ENCODE results near the gene COA7. TPM values are rescaled to one million over a fixed set of nuclear protein-coding genes. Genes with fewer than 3 reads are reported as not detected.
A peak's percentile ranks its signal among the peaks of the same experiment; 100 is the strongest.
"Not testable (repeated sequence)": the region's sequence is repeated elsewhere in the genome, so short reads cannot be mapped to it uniquely, and the experiment has no call there.

COA7 gene
- total RNA-seq, 1 experiment from 2014 or later: 20.7 TPM

- H2AFZ ChIP-seq: peak overlapping the region; percentile 77
- H3K4me1 ChIP-seq (replicated peaks; ENCODE audit: insufficient read depth): peaks cover 13% of the 10 kb centered on the region
- no TSS peak for BruUV-seq (replicated peaks)
- no peak overlapping the region for H3K27ac ChIP-seq
- no peaks in the 10 kb centered on the region; the same call in 1 of the 2 replicates for H3F3A ChIP-seq (ENCODE audit: insufficient read depth, low read depth)
- no peaks in the 10 kb centered on the region for H3K9me2 ChIP-seq (ENCODE audit: insufficient read depth)
- no peak for DNase-seq
- intact Hi-C loops (cut with micrococcal nuclease; ENCODE audit: unreplicated experiment): no loop called here
- POLR2A ChIA-PET (ENCODE audit: unreplicated experiment): interaction anchor here (0.6 kb wide), 1 partner anchor 849 kb away, joined by 3 read pairs; no protein-coding TSS in a partner anchor
- TF ChIP-seq EZH2 (IDR thresholded peaks at IDR 0.05; ENCODE audit: low read depth) (no peak), CTCF (conservative IDR thresholded peaks at IDR 0.05) (no peak)
- H3K9me3 ChIP-seq (ENCODE audit: insufficient read depth, low read depth): no peaks in the 10 kb centered on the region
- H3K36me3 ChIP-seq (ENCODE audit: low read depth): no peaks in the 10 kb centered on the region
- H3K79me2 ChIP-seq (ENCODE audit: low read depth): peaks cover 34% of the 10 kb centered on the region
- peak overlapping the region; percentile 87 for H3K4me3 ChIP-seq
- peak overlapping the region; percentile 81 for H3K4me2 ChIP-seq
- CTCF ChIA-PET: interaction anchor here (1.0 kb wide), 1 partner anchor 77 kb away, joined by 3 read pairs; no protein-coding TSS in a partner anchor
- no peaks in the 10 kb centered on the region for H4K20me1 ChIP-seq (ENCODE audit: insufficient read depth)
- no peaks in the 10 kb centered on the region for H3K27me3 ChIP-seq (ENCODE audit: insufficient read depth, low read depth)
Observed at GRCh38 chr1:52725903-52726264, 27.7 kb upstream of the COA7 start.

GRCh38 chr1:52723260-52723659 lies 25.1 kb upstream of the COA7 start:
- BruUV-seq (replicated peaks): no TSS peak
- no peak overlapping the region for H3K27ac ChIP-seq
- no peaks in the 10 kb centered on the region; the same call in 1 of the 2 replicates for H3F3A ChIP-seq (ENCODE audit: insufficient read depth, low read depth)
- no peaks in the 10 kb centered on the region for H3K27me3 ChIP-seq (ENCODE audit: insufficient read depth, low read depth)
- H4K20me1 ChIP-seq (ENCODE audit: insufficient read depth): no peaks in the 10 kb centered on the region
- TF ChIP-seq CTCF (conservative IDR thresholded peaks at IDR 0.05): no peak
- TF ChIP-seq EZH2 (IDR thresholded peaks at IDR 0.05; ENCODE audit: low read depth): no peak
- CTCF ChIA-PET: no interaction called here
- no peak overlapping the region for H2AFZ ChIP-seq
- no peak overlapping the region for H3K4me2 ChIP-seq
- no peak for DNase-seq
- no peaks in the 10 kb centered on the region for H3K9me3 ChIP-seq (ENCODE audit: insufficient read depth, low read depth)
- no peaks in the 10 kb centered on the region for H3K9me2 ChIP-seq (ENCODE audit: insufficient read depth)
- no peak overlapping the region for H3K4me3 ChIP-seq
- no peaks in the 10 kb centered on the region for H3K36me3 ChIP-seq (ENCODE audit: low read depth)
- intact Hi-C loops (cut with micrococcal nuclease; ENCODE audit: unreplicated experiment): no loop called here
- H3K4me1 ChIP-seq (replicated peaks; ENCODE audit: insufficient read depth): peaks cover 10% of the 10 kb centered on the region
- H3K79me2 ChIP-seq (ENCODE audit: low read depth): peaks cover 17% of the 10 kb centered on the region
- POLR2A ChIA-PET (ENCODE audit: unreplicated experiment): no interaction called here

- H3K36me3 ChIP-seq (ENCODE audit: low read depth); H3K4me1 ChIP-seq (replicated peaks; ENCODE audit: insufficient read depth); H3K27me3 ChIP-seq (ENCODE audit: insufficient read depth, low read depth); H3K4me3 ChIP-seq; H3K9me3 ChIP-seq (ENCODE audit: insufficient read depth, low read depth); H3K79me2 ChIP-seq (ENCODE audit: low read depth); H2AFZ ChIP-seq; H3K4me2 ChIP-seq; H3K9me2 ChIP-seq (ENCODE audit: insufficient read depth); H3K27ac ChIP-seq; H3F3A ChIP-seq (ENCODE audit: insufficient read depth, low read depth); BruUV-seq (replicated peaks); DNase-seq; POLR2A ChIA-PET (ENCODE audit: unreplicated experiment); H4K20me1 ChIP-seq (ENCODE audit: insufficient read depth); intact Hi-C loops (cut with micrococcal nuclease; ENCODE audit: unreplicated experiment); CTCF ChIA-PET: not testable (repeated sequence)
Observed at GRCh38 chr1:52715296-52715695, 17.1 kb upstream of the COA7 start.

- CTCF ChIA-PET: no interaction called here
- BruUV-seq (replicated peaks): no TSS peak
- no peaks in the 10 kb centered on the region for H3K27me3 ChIP-seq (ENCODE audit: insufficient read depth, low read depth)
- no peaks in the 10 kb centered on the region for H3K79me2 ChIP-seq (ENCODE audit: low read depth)
- no peaks in the 10 kb centered on the region for H4K20me1 ChIP-seq (ENCODE audit: insufficient read depth)
- H3K9me3 ChIP-seq (ENCODE audit: insufficient read depth, low read depth): no peaks in the 10 kb centered on the region
- no peak overlapping the region for H3K27ac ChIP-seq
- H3K4me3 ChIP-seq: no peak overlapping the region
- no peak overlapping the region for H3K4me2 ChIP-seq
- no peak for DNase-seq
- H2AFZ ChIP-seq: no peak overlapping the region
- POLR2A ChIA-PET (ENCODE audit: unreplicated experiment): no interaction called here
- peaks cover 1% of the 10 kb centered on the region for H3K4me1 ChIP-seq (replicated peaks; ENCODE audit: insufficient read depth)
- H3F3A ChIP-seq (ENCODE audit: insufficient read depth, low read depth): peaks cover 5% of the 10 kb centered on the region; the same call in 1 of the 2 replicates
- no peaks in the 10 kb centered on the region for H3K9me2 ChIP-seq (ENCODE audit: insufficient read depth)
- no peaks in the 10 kb centered on the region for H3K36me3 ChIP-seq (ENCODE audit: low read depth)
- intact Hi-C loops (cut with micrococcal nuclease; ENCODE audit: unreplicated experiment): no loop called here
- TF ChIP-seq EZH2 (IDR thresholded peaks at IDR 0.05; ENCODE audit: low read depth): no peak
- no peak for TF ChIP-seq CTCF (conservative IDR thresholded peaks at IDR 0.05)
Observed at GRCh38 chr1:52713590-52713989, 15.4 kb upstream of the COA7 start.
